ENCODE measurements around the gene SH3RF3. TPM values are rescaled to one million over a fixed set of nuclear protein-coding genes. Genes with fewer than 3 reads are reported as not detected.
A peak's percentile ranks its signal among the peaks of the same experiment; 100 is the strongest.

Gene SH3RF3
- total RNA-seq, 1 experiment from 2014 or later = 1.0 TPM

GRCh38 chr2:109155553-109156451 is 26.8 kb downstream of the SH3RF3 start:
- no peak overlapping the region for H3K27ac Mint-ChIP-seq
- H3K4me3 Mint-ChIP-seq = no peak overlapping the region
- DNase-seq (ENCODE audit: low spot score) (no peak), ATAC-seq (peak; percentile 39; the same call in 1 of the 2 replicates)
- CTCF ChIA-PET = interaction anchor here (1.0 kb wide), 1 partner anchor 39 kb away, joined by 3 read pairs; no protein-coding TSS in a partner anchor
- POLR2A ChIA-PET = no interaction called here
- peaks cover 7% of the 10 kb centered on the region for H3K4me1 Mint-ChIP-seq
- no peaks in the 10 kb centered on the region for H3K36me3 Mint-ChIP-seq
- H3K9me3 Mint-ChIP-seq = peaks cover 7% of the 10 kb centered on the region; the same call in 1 of the 2 replicates
- TF ChIP-seq PRRX2 (CRISPR knock-in tag; IDR thresholded peaks at IDR 0.05) = no peak
- no peak for TF ChIP-seq SP1 (CRISPR knock-in tag; conservative IDR thresholded peaks at IDR 0.05)
- no peak for TF ChIP-seq ZNF121 (CRISPR knock-in tag; IDR thresholded peaks at IDR 0.05)
- no peak for TF ChIP-seq ATF1 (CRISPR knock-in tag; IDR thresholded peaks at IDR 0.05)
- no peak for TF ChIP-seq TEAD1 (CRISPR knock-in tag; IDR thresholded peaks at IDR 0.05)
- TF ChIP-seq ETV6 (CRISPR knock-in tag; IDR thresholded peaks at IDR 0.05) = no peak
- H3K27me3 Mint-ChIP-seq (ENCODE audit: low read depth) = peaks cover 2% of the 10 kb centered on the region; the same call in 1 of the 2 replicates

GRCh38 chr2:109157563-109158105 is 28.6 kb downstream of the SH3RF3 start:
- Mint-ChIP-seq H3K27me3 (ENCODE audit: low read depth) (peaks cover 2% of the 10 kb centered on the region; the same call in 1 of the 2 replicates), H3K36me3 (no peaks in the 10 kb centered on the region), H3K27ac (no peak overlapping the region), H3K4me3 (no peak overlapping the region), H3K4me1 (peaks cover 7% of the 10 kb centered on the region), H3K9me3 (peaks cover 7% of the 10 kb centered on the region; the same call in 1 of the 2 replicates)
- CTCF ChIA-PET = no interaction called here
- no peak for ATAC-seq
- no peak for DNase-seq (ENCODE audit: low spot score)
- POLR2A ChIA-PET = no interaction called here
- TF ChIP-seq ZNF138 (CRISPR knock-in tag; conservative IDR thresholded peaks at IDR 0.05) = no peak
- TF ChIP-seq JAZF1 (CRISPR knock-in tag; IDR thresholded peaks at IDR 0.05) = no peak
- TF ChIP-seq JUN (CRISPR knock-in tag; IDR thresholded peaks at IDR 0.05) = no peak
- TF ChIP-seq ZNF671 (CRISPR knock-in tag; IDR thresholded peaks at IDR 0.05) = no peak
- TF ChIP-seq, protein P1, sequence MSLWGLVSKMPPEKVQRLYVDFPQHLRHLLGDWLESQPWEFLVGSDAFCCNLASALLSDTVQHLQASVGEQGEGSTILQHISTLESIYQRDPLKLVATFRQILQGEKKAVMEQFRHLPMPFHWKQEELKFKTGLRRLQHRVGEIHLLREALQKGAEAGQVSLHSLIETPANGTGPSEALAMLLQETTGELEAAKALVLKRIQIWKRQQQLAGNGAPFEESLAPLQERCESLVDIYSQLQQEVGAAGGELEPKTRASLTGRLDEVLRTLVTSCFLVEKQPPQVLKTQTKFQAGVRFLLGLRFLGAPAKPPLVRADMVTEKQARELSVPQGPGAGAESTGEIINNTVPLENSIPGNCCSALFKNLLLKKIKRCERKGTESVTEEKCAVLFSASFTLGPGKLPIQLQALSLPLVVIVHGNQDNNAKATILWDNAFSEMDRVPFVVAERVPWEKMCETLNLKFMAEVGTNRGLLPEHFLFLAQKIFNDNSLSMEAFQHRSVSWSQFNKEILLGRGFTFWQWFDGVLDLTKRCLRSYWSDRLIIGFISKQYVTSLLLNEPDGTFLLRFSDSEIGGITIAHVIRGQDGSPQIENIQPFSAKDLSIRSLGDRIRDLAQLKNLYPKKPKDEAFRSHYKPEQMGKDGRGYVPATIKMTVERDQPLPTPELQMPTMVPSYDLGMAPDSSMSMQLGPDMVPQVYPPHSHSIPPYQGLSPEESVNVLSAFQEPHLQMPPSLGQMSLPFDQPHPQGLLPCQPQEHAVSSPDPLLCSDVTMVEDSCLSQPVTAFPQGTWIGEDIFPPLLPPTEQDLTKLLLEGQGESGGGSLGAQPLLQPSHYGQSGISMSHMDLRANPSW (CRISPR knock-in tag; conservative IDR thresholded peaks at IDR 0.05; ENCODE audit: low read depth) = no peak
- no peak for TF ChIP-seq ELF4 (CRISPR knock-in tag; IDR thresholded peaks at IDR 0.05; ENCODE audit: low read depth)
- no peak for TF ChIP-seq ZNF232 (CRISPR knock-in tag; IDR thresholded peaks at IDR 0.05)
- TF ChIP-seq, protein P2, sequence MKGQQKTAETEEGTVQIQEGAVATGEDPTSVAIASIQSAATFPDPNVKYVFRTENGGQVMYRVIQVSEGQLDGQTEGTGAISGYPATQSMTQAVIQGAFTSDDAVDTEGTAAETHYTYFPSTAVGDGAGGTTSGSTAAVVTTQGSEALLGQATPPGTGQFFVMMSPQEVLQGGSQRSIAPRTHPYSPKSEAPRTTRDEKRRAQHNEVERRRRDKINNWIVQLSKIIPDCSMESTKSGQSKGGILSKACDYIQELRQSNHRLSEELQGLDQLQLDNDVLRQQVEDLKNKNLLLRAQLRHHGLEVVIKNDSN (CRISPR knock-in tag; IDR thresholded peaks at IDR 0.05) = no peak
- no peak for TF ChIP-seq OVOL2 (CRISPR knock-in tag; IDR thresholded peaks at IDR 0.05; ENCODE audit: borderline replicate concordance)
- TF ChIP-seq TCF7 (CRISPR knock-in tag; IDR thresholded peaks at IDR 0.05; ENCODE audit: low read depth) = no peak
- TF ChIP-seq AFF4 (CRISPR knock-in tag; IDR thresholded peaks at IDR 0.05; ENCODE audit: borderline replicate concordance) = no peak
- no peak for TF ChIP-seq ZNF219 (CRISPR knock-in tag; IDR thresholded peaks at IDR 0.05; ENCODE audit: borderline replicate concordance)
- TF ChIP-seq ZNF263 (CRISPR knock-in tag; IDR thresholded peaks at IDR 0.05; ENCODE audit: low read depth) = no peak
- TF ChIP-seq GABPB1 (CRISPR knock-in tag; IDR thresholded peaks at IDR 0.05) = no peak
- TF ChIP-seq IRF1 (CRISPR knock-in tag; IDR thresholded peaks at IDR 0.05) = no peak

All from WTC11 (cell line).